Stimulated activated CD8-positive, alpha-beta memory T cell treated with anti-CD3 and anti-CD28 coated beads, Interleukin-4, amount 100 ng/mL, for 4 hours (primary cell): ENCODE results near the gene CDH13.

Experiments used
- DNase-seq, 2 donors: peaks; one replicate each; pipeline ENCODE4 v3.0.0-alpha.2; 2020; ENCODE audit warnings: low read depth in 2 of 2, low spot score in 1 of 2

Gene CDH13

DNA sequence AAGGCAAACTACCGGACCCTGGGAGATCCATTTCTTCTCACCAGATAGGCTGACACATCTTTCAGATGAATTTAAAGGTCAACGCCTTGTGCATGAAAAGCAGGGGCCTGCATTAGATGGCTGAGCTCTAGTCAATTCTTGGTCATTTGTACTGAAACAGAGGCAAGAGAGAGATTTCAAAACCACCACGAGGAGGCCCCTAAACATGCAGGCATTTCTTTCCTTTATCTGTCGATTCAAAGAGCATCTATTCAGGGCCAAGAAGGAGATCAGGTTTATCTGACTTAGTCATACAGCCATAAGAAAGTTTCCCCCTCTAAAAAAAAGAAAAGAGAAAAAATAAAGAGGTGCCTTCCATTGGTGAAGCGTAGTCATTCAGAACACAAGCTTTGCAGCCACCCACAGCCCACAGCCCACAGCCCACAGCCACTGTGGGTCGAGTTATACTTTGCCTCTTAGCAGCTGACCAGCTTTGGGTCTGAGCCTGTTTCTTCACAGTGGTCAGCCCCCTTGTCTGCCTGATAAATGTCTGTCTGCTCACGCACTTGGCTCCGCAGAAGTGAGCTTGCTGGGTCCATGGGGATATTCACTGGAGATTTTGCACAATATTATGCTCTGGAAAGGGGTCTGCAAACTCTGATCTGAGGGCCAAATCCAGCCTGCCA lies 207.5 kb downstream of the CDH13 start:
- no peak for DNase-seq

GRCh38 chr16:82835487-82836155 lies 208.9 kb downstream of the CDH13 start:
- no peak for DNase-seq

DNA sequence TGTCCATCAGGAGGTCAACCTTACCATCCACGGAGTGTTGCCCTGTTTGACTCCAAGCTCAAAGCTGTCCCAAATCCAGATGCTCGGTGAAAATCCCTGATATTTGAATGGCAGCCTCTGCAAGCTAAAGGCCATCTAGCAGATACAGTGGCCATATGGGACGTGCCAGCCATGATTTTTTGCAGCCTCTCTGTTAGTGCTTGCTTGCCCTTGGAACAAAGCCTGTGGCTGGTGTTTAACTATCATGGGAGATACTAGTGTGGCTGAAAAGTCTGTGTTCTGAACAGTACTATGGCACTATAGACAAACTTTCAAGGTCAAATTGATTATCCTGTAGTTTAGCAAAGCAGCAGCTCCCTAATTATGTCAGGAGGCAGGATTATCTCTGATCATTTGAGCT lies 214.3 kb downstream of the CDH13 start:
- DNase-seq, result no peak

DNA sequence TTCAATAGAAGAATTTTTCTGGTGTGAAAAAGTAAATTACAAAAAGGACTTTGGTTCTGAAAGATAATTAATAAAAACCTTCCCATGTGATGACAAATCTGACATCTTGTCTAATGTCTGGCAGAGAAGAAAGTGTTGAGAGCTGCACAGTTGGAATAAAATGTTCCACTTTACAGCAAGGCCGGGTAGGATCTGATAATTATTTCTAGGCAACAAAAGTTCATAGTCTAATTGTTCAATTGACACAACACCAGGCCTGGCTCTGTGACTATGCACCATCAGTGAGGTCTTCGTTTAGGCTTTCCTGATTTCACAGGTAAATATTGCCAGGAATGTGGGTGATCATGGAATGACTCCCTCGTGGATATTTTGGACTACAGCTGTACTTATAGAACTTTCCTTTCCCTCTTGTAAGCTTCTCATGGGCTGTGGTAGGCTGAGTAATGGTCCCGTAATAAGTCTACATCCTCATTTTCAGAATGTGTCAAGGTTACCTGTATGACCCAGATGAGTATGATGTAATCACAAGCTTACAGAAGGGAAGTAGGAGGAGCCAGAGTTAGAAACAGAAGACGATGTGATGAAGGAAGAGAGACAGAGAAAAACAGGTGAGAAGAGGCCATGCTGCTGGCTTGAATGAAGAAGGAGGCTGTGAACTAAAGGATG lies 217.0 kb downstream of the CDH13 start:
- no peak for DNase-seq

- no peak for DNase-seq
These were observed 218.3 kb downstream of the CDH13 start for GRCh38 chr16:82845116-82845515.

DNA sequence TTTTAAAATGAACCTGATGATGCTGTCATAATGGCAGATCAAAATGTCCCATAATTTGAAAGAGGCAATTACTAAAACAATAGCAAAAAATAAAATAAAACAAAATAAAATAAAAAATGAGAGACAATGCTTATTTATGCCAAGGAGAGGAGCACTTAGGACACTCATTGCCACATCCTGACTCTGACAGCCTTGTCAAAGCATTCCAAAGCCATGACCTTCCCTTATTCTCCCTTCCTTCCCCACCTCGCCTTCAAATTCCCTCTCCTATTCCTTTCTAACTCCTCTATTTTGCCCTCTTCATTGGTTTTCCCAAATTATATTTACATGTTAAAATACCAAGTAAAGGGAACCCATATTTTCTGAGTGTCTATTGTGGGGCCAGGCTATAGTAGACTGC lies 220.0 kb downstream of the CDH13 start:
- DNase-seq, result no peak

GRCh38 chr16:82848013-82848412 lies 221.2 kb downstream of the CDH13 start:
- DNase-seq, result no peak

GRCh38 chr16:82852388-82853008 lies 225.7 kb downstream of the CDH13 start:
- no peak for DNase-seq

- no peak for DNase-seq
These were observed 228.7 kb downstream of the CDH13 start for GRCh38 chr16:82855471-82855870.

GRCh38 chr16:82857693-82858365 lies 231.1 kb downstream of the CDH13 start:
- no peak for DNase-seq

GRCh38 chr16:82859662-82860061 lies 232.9 kb downstream of the CDH13 start:
- no peak for DNase-seq

DNA sequence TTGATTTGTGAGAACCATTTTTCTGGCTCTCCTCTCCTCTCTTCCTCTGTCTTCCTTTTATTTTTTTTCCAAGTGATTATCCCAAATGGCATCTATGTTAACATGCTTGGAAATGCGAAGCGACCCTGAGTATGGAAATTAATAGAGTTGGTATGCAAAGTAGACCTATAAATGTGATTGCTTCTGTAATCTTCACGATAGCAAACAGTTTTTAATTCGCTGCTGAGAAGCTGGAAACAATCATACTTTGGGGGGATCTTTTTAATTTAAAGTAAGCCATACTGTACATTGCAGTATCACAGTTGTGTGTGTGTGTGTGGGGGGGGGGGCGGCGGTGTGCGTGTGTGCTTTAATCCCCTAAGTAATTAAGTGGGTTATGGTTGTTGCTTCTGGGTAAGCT lies 233.3 kb downstream of the CDH13 start:
- no peak for DNase-seq

DNA sequence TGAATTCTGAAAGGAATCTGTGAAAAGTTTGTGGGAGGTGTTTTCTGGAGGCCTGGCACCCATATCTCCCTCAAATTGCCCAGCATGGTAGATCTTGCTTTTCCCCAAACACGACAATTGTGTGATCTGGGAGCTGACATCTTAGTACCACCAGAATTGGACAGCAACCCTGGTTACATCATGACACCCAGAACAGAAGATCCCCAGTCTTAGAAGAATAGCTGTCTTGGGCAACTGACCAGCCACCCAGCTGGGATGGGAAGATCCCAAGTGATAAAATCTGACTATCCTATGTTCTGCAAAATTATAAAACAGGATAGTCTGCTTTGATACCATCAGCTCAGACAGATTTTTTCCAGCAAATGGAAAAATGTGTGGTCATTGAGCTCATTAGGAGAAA lies 235.3 kb downstream of the CDH13 start:
- no peak for DNase-seq

- DNase-seq, result no peak
These were observed 237.7 kb downstream of the CDH13 start for GRCh38 chr16:82864332-82865040.

DNA sequence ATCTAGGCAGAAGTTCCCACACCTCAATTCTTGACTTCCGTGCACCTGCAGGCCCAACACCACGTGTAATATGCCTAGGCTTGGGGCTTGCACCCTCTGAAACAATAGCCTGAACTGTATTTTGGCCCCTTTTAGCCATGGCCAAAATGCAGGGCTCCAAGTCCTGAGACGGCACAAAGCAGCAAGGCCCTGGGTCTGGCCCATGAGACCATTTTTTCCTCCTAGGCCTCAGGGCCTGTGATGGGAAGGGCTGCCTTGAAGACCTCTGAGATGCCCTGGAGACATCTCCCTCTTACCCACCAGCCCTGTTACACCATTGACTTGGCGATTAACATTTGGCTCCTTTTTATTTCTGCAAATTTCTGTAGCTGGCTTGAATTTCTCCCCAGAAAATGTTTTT lies 238.6 kb downstream of the CDH13 start:
- DNase-seq, result no peak

GRCh38 chr16:82867485-82867884 lies 240.7 kb downstream of the CDH13 start:
- DNase-seq, result no peak

GRCh38 chr16:82874271-82874670 lies 247.5 kb downstream of the CDH13 start:
- DNase-seq, result no peak

GRCh38 chr16:82874672-82875071 lies 247.9 kb downstream of the CDH13 start:
- no peak for DNase-seq

- DNase-seq, result no peak
These were observed 250.2 kb downstream of the CDH13 start for GRCh38 chr16:82876951-82877350.

GRCh38 chr16:82878466-82878865 lies 251.7 kb downstream of the CDH13 start:
- DNase-seq, result no peak

DNA sequence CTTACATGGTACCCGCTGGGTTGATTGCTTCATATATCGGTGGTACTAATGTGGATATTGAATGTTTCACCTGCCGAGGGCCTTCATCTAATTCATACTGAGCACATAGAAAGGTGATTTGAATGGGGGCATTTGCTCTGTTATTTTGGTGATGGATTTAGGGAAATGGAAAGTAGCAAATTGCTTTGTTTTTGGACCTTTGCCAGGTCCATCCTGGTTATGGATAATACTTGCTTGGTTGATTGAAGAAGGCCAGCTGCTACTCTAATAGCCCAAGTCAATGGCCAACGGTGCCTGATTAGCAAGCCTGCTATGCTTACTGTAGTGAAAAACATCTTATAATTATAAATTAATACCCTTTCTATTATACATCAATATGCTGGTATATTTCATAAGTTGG lies 253.6 kb downstream of the CDH13 start:
- no peak for DNase-seq
